ENCODE results near the gene RAB8A. TPM values are rescaled to one million over a fixed set of nuclear protein-coding genes. Genes with fewer than 3 reads are reported as not detected.

The RAB8A gene
- total and polyA plus RNA-seq, 9 of the 15 experiments (the other 6 are each of a cell fraction or from before 2014, with no cell fraction given) = 11.2 to 102 (median 53.2) TPM

- DNase-seq (ENCODE audit: extremely low read depth in 1 of 4, low spot score in 3 of 4) (no peak), ATAC-seq (no peak), FAIRE-seq (no peak)
- POLR2A ChIA-PET = interaction anchor here (0.6 to 6.4 kb wide), 14 partner anchors 9 to 508 kb away, joined by 3 to 67 read pairs (median 3); partner anchors contain the start of genes RAB8A and TPM4
- Histone ChIP-seq H3K9me3 (replicated peaks; ENCODE audit: control insufficient read depth, insufficient read depth, low read depth, low read length) (no peaks in the 10 kb centered on the region), H3K79me2 (ENCODE audit: control insufficient read depth, insufficient read depth, low read length) (no peaks in the 10 kb centered on the region; the same call in 2 of the 3 replicates), H3K4me2 (ENCODE audit: insufficient read depth, low read length) (no peak overlapping the region), H3K4me3 (no peak overlapping the region), H3K9me1 (ENCODE audit: control insufficient read depth, insufficient read depth, low read length) (no peaks in the 10 kb centered on the region), H3K27ac (ENCODE audit: extremely low read depth, low read depth, low read length) (no peak overlapping the region), H3K9ac (ENCODE audit: insufficient read depth in 1 of 2, low read depth in 2 of 2, low read length in 2 of 2) (no peak overlapping the region), H3K27me3 (ENCODE audit: control insufficient read depth in 2 of 2, insufficient read depth in 2 of 2, low read length in 2 of 2) (no peaks in the 10 kb centered on the region), H3K4me1 (replicated peaks in 1 of 2; ENCODE audit: control insufficient read depth in 2 of 2, insufficient read depth in 2 of 2, low read length in 2 of 2) (peaks cover 5 to 14% of the 10 kb centered on the region in 2 experiments), H2AFZ (ENCODE audit: low read depth, low read length) (no peak overlapping the region), H4K20me1 (replicated peaks; ENCODE audit: control insufficient read depth, insufficient read depth, low read length) (peaks cover 6% of the 10 kb centered on the region; the same call in 1 of the 2 replicates), H3K36me3 (ENCODE audit: control insufficient read depth, insufficient read depth, low read length) (peaks cover 80% of the 10 kb centered on the region; the same call in 2 of the 3 replicates)
- no peak for TF ChIP-seq NR1H2 (CRISPR knock-in tag; IDR thresholded peaks at IDR 0.05)
- no peak for TF ChIP-seq ELK1 (CRISPR knock-in tag; IDR thresholded peaks at IDR 0.05)
- TF ChIP-seq MYC (IDR thresholded peaks at IDR 0.05; ENCODE audit: low read depth, low read length) = no peak
- no peak for TF ChIP-seq MYC (CRISPR knock-in tag; IDR thresholded peaks at IDR 0.05; ENCODE audit: borderline replicate concordance, low read depth)
- no peak for TF ChIP-seq HMBOX1 (IDR thresholded peaks at IDR 0.05)
- no peak for TF ChIP-seq PRDM10 (IDR thresholded peaks at IDR 0.05; ENCODE audit: partially characterized antibody)
- no peak for TF ChIP-seq NELFE (IDR thresholded peaks at IDR 0.05; ENCODE audit: insufficient read depth, insufficient read length)
- TF ChIP-seq ZBTB8A (IDR thresholded peaks at IDR 0.05; ENCODE audit: partially characterized antibody) = no peak
- TF ChIP-seq CREM (IDR thresholded peaks at IDR 0.05; ENCODE audit: low read depth) = no peak
- TF ChIP-seq ZNF23 (CRISPR knock-in tag; IDR thresholded peaks at IDR 0.05) = no peak
- intact Hi-C loops (cut with micrococcal nuclease) = no loop called here
- no TSS peak for BruUV-seq (replicated peaks)
- CTCF ChIA-PET (ENCODE audit: low intra/inter-chr PET ratio) = interaction anchor here (0.6 kb wide), 1 partner anchor 9 kb away, joined by 4 read pairs; no protein-coding TSS in a partner anchor
- WGBS (ENCODE audit: insufficient coverage, low coverage, missing lambda C conversion rate) = 57% methylated on average over 5 of the region's 10 CpGs
- in situ Hi-C loops (cut with MboI) = no loop called here
These were observed 22.5 kb upstream of the RAB8A start for GRCh38 chr19:16089010-16089846.
